HG02840 (cell line): ENCODE measurements around the gene PTPRN2.

ENCODE experiments used
- ATAC-seq: cut with Tn5 transposase; IDR thresholded peaks from one replicate; pipeline ENCODE4 v1.9.1; 2021; ENCODE audit warnings: mild to moderate bottlenecking, moderate library complexity, moderate number of reproducible peaks; ENCODE audit not compliant: unreplicated experiment, low FRiP score

The PTPRN2 gene

GRCh38 chr7:157643525-157643970 is 944.1 kb downstream of the PTPRN2 start:
- ATAC-seq, result no peak

GRCh38 chr7:157641866-157642265 is 945.8 kb downstream of the PTPRN2 start:
- no peak for ATAC-seq

- no peak for ATAC-seq
Measured at GRCh38 chr7:157640144-157640543, 947.5 kb downstream of the PTPRN2 start.

- no peak for ATAC-seq
Measured at GRCh38 chr7:157638563-157638962, 949.1 kb downstream of the PTPRN2 start.

- ATAC-seq, result no peak
Measured at GRCh38 chr7:157637216-157637949, 950.2 kb downstream of the PTPRN2 start.

GRCh38 chr7:157635669-157636068 is 952.0 kb downstream of the PTPRN2 start:
- no peak for ATAC-seq

- ATAC-seq, result no peak
Measured at GRCh38 chr7:157635148-157635500, 952.5 kb downstream of the PTPRN2 start.

GRCh38 chr7:157634401-157635147 is 953.0 kb downstream of the PTPRN2 start:
- ATAC-seq, result no peak

- ATAC-seq, result no peak
Measured at GRCh38 chr7:157633465-157634185, 954.0 kb downstream of the PTPRN2 start.

GRCh38 chr7:157630301-157630853 is 957.2 kb downstream of the PTPRN2 start:
- ATAC-seq, result no peak

- ATAC-seq, result no peak
Measured at GRCh38 chr7:157628456-157628855, 959.2 kb downstream of the PTPRN2 start.

GRCh38 chr7:157627646-157628045 is 960.0 kb downstream of the PTPRN2 start:
- ATAC-seq, result no peak

- ATAC-seq, result no peak
Measured at GRCh38 chr7:157627033-157627432, 960.6 kb downstream of the PTPRN2 start.

GRCh38 chr7:157625973-157626742 is 961.5 kb downstream of the PTPRN2 start:
- ATAC-seq, result no peak

GRCh38 chr7:157623556-157623955 is 964.1 kb downstream of the PTPRN2 start:
- no peak for ATAC-seq

GRCh38 chr7:157622408-157623205 is 965.0 kb downstream of the PTPRN2 start:
- ATAC-seq, result no peak

GRCh38 chr7:157622000-157622399 is 965.6 kb downstream of the PTPRN2 start:
- no peak for ATAC-seq

- ATAC-seq, result no peak
Measured at GRCh38 chr7:157621131-157621681, 966.4 kb downstream of the PTPRN2 start.

- ATAC-seq, result no peak
Measured at GRCh38 chr7:157620616-157621015, 967.0 kb downstream of the PTPRN2 start.
